NCI-H1436 (cell line): ENCODE results near the gene MICAL3.
A peak's percentile ranks its signal among the peaks of the same experiment; 100 is the strongest.
"Not testable (repeated sequence)": the region's sequence is repeated elsewhere in the genome, so short reads cannot be mapped to it uniquely, and the experiment has no call there.

Source experiments
- DNase-seq: peaks from one replicate; lab custom pipeline; 2025; lab: John Stamatoyannopoulos, UW

MICAL3 gene, protein sequence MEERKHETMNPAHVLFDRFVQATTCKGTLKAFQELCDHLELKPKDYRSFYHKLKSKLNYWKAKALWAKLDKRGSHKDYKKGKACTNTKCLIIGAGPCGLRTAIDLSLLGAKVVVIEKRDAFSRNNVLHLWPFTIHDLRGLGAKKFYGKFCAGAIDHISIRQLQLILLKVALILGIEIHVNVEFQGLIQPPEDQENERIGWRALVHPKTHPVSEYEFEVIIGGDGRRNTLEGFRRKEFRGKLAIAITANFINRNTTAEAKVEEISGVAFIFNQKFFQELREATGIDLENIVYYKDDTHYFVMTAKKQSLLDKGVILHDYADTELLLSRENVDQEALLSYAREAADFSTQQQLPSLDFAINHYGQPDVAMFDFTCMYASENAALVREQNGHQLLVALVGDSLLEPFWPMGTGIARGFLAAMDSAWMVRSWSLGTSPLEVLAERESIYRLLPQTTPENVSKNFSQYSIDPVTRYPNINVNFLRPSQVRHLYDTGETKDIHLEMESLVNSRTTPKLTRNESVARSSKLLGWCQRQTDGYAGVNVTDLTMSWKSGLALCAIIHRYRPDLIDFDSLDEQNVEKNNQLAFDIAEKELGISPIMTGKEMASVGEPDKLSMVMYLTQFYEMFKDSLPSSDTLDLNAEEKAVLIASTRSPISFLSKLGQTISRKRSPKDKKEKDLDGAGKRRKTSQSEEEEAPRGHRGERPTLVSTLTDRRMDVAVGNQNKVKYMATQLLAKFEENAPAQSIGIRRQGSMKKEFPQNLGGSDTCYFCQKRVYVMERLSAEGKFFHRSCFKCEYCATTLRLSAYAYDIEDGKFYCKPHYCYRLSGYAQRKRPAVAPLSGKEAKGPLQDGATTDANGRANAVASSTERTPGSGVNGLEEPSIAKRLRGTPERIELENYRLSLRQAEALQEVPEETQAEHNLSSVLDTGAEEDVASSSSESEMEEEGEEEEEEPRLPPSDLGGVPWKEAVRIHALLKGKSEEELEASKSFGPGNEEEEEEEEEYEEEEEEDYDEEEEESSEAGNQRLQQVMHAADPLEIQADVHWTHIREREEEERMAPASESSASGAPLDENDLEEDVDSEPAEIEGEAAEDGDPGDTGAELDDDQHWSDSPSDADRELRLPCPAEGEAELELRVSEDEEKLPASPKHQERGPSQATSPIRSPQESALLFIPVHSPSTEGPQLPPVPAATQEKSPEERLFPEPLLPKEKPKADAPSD (N-terminal part only)

DNA sequence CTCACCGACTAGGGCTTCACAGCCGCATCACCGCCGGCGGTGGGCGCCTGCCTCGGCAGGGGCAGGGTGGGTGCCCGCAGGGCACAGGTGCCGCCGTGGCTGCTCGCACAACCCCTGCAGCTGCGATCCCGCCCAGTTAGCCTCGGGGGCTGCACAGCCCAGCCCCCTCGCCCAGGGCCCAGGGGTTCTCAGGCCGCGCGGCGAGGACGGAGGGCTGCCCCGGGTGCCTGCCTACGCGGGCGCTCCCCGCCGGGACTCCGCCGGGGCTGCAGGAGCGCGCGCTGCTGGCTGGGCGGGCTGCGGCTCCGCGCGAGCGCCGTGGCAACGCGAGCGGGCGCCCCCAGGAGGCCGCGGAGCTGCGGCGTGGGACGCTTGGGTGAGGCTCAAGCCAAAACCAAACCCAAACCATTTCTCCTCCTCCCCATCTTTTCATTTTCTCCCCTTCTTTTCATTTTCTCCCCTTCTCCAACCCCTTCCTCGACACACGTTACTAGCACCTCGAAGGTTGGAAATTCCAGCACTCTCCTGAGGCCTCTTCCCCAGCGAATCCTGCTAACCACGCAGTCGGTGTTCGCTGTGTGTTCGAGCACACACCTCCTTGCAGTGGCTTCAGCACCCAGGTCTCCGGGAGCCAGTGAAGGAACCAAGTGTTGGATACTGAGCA, at the start of gene MICAL3:
TSS of gene MICAL3 (minus strand) at position 286 of the 664 bp plus-strand sequence. CDS start 117,749 bp downstream, outside the sequence.
- peak; percentile 50 for DNase-seq

DNA sequence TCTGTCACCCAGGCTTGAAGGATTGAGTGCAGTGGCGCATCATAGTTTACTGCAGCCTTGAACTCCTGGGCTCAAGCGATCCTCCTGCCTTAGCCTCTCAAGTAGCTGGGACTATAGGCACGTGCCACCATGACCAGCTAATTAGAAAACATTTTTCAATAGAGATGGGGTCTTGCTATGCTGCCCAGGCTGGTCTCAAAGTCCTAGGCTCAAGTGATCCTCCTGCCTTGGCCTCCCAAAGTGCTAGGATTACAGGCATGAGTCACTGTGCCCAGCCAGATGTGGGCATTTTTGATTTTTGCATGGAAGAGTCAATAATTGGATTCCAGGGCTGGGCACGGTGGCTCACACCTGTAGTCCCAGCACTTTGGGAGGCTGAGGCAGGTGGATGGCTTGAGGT, 49.6 kb upstream of the MICAL3 start:
- not testable (repeated sequence) for DNase-seq

DNA sequence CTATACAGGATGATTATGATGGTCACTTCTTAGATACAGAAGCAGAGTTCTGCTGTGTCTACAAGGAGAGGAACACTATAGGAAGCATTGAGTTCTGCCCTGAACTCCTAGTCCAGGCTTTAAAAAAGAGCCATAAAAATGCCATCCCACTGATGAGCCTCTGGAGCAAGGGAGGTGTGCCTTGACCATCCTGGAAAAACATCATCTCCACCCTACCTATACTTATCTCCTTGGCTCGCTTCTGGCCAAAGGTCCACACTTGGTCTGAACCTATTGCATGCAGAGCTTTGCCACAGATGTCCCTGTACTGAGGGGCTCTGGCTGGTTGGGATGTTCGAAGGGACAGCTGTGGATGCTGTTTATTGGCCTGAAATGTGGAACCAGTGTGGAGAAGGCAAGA, 49.1 kb upstream of the MICAL3 start:
- DNase-seq = no peak

DNA sequence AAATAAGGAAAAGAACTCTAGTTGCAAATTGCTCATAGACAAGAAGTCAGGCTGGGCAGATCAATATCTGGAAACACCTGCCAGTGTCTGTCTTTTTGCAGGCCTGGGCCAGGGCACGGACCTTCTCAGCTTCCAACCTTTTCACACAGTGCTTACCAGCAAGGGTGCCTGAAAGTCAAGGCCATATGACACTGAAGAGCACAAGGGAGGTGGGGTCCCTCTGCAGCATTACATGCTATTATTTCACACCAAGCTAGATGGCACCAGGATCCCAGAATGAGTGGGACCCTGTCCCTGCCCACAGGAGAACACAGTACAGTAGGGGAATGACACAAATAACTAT, 47.6 kb upstream of the MICAL3 start:
- no peak for DNase-seq

DNA sequence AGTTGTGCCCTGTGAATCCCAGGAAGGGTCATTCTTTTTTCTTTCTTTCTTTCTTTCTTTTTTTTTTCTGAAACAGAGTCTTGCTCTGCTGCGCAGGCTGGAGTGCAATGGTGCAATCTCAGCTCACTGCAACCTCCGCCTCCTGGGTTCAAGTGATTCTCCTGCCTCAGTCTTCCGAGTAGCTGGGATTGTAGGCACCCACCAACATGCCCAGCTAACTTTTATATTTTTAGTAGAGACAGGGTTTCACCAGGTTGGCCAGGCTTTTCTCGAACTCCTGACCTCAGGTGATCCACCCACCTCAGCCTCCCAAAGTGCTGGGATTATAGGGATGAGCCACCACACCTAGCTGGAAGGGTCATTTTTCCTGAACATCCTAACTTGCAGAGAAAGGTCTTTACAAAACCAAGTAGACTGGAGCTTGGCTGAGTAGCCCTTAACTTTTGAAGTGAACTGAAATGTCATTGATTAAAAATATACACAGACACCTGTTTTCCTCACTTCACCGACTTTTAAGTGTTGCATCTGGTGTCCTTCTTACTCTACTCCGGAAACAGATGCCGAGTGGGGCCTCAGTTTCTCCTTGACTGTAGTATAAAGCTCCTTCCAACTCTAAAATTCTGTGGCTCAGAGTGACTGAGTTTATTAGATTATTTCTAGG, 47.1 kb upstream of the MICAL3 start:
- not testable (repeated sequence) for DNase-seq

DNA sequence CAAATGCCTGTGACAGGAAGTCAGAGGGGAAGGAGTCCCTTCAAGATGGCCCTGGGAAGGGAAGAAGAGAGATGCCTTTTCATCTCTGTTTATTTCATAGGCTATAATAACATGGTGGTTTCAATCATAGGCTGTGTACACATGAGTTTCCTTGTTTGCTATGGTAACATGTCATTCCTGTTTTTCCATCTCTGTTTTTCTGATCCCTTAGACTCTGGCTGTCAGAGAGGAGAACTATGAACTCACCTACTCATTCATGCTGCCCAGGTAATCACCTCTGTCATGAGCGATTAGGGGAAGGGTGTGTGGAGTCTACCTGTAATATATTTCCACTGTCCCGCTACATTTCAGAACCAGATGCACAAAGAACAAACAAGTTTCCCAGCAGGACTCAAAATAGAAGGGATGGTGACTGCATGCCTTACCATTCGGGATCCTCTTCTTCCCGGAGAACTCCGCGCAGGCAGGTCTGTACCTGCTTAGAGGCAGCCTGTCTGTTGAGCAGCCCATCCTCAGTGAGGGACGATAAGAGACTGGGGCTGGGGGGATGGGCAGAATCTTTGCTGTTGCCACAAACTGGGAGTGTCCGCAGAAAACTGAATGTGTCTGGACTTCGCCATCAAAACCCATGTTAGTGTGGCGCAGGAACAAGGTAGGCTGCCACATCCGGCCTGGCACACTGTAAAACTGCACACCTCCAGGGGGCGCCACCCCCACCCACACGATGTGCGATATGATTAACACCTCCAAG, 46.4 kb upstream of the MICAL3 start:
- no peak for DNase-seq

DNA sequence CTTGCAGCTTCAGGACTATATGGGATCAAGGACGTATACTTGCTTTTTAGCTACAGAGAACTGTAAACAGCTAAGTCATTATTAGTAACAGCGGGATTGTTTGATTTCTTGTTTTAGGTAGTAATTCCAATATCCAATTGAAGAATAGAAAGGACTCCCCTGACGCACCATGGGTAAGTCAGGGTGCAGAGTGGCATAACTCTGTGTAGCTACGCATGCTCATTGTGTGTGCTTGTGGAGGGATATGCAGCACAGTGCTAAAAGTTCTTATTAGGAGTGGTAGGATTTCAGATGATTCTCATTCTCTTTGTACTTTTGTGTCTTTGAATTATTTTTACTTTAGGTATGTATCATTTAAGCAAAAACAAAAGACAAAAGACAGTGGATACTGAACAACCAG, 45.7 kb upstream of the MICAL3 start:
- DNase-seq = no peak

DNA sequence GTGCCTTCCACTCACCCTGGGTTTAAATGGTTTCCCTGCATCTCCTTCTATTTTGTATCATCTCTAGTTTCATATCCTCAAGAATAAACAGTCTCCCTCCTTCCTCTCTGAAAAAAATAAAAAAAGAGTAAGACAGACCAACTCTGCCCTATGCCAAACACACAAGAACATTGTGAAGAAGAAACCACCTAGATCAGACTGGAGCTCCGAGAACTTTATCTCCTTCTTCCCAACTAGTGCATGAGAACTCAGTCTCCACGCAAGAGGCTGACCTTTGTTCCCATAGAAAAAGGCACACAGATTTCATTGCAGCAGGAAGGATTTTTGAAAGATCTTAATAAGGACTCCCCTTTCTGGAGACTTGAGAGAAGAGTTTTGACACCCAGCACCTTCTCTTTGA, 44.7 kb upstream of the MICAL3 start:
- DNase-seq = no peak

DNA sequence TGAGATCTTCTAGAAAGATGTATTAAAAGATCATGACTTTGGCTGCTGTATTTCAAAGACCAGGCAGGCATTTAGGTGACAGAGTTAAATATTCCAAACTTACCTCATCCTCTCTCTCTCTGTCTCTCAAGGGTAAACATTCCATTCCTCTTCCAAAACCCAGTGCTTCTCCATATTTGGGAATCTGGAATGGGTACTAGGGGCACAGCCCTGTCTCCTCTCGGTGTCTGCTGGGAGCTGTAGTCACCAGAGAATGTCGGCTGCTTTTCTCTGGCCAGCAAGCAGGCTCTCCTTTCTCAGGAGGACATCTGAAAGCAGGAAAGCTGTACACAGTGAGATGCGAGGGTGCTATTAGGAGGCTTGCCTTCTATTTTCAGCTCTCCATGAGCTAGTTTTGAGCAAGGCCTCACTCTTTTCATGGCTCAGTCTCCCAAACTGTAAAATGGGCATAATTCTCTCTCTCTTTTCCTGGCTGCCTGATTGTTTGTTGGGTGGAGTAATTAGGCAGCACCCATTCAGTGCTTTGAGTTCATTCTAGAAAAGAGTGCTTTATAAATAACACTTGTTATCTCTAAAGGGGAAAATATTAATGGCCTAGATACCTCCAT, 44.1 kb upstream of the MICAL3 start:
- DNase-seq = no peak

DNA sequence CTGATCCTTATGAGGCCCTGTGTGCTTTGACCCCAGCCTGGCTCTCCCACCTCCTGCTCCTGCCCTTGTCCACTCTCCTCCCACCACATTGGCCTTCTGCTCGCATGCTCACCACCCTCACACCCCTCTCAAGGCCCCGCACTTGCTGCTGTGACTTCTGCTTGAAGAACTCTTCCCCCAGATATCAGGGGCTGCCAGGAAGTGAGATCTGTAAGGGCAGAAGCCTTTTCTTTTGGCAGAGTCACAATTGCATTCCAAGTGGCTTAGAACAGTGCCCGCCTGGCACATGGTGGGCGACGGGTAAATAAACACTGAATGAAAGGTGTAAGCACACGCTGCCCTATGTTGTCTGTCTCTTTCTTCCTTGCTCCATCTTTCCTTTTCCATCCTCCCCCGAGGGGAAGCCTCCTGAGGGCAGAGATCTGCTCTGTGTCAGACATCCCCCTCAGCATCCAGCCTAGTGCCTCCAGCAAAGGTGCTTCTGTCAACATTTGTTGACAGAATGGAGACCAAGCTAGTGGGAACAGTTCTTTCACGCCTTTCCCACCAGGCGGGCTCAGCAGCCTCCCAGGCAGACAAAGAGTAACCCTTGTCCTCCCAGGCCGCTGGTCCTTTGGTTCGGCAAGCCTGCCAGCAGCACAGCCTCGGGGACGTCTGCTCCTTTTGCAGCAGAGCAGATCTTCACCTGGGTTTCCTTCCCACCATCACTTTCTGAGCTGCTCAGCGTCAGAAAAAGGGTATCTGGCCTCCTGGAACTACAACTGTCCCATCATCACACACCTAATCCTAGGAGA, 43.4 kb upstream of the MICAL3 start:
- no peak for DNase-seq

DNA sequence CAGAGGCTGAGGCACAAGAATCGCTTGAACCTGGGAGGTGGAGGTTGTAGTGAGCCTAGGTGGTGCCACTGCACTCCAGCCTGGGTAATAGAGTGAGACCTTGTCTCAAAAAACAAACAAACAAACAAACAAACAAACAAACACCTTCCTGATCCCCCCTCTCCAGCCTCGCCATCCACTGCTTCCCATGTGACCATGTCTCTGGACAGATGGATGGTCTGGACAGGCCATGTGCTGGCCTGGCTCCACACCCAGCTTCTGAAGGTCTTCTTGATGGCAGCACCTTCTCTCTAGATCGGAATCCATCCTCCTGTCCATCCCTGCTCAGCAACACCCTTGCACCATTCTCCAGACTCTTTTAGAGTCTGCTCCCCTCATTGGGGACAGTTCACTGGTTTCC, 42.8 kb upstream of the MICAL3 start:
- DNase-seq = no peak

DNA sequence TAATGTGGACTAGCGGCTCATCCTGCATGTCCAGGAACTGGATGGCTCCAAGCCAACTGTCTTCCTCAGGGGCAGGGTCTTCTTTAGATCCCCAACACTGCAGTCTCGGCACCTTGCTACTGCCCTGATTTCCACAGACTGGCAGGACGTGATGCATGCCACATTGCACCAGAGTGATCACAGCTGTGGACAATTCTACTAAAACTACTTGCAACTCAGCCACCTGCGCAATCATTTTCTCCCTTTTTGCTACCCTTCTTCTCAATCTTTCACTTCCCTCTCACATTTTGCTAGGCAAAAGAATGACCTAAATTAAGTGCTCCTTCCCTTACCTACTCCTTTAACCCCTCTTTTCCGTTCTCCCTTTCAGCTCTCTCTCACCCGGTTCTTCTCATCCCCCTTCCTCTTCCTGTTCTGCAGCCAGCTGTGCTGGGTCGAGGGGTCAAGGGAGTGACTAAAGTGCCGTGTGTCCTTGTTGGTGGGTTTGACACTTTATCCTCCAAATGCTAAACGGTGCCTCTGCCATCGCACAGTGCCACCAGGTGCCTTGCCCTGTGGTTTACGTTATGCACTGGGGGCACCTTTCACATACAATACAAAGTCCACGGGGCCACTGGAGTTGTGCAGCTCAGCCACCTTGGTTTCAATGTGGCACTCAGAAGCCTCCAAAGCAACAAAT, 42.0 kb upstream of the MICAL3 start:
- DNase-seq = no peak

DNA sequence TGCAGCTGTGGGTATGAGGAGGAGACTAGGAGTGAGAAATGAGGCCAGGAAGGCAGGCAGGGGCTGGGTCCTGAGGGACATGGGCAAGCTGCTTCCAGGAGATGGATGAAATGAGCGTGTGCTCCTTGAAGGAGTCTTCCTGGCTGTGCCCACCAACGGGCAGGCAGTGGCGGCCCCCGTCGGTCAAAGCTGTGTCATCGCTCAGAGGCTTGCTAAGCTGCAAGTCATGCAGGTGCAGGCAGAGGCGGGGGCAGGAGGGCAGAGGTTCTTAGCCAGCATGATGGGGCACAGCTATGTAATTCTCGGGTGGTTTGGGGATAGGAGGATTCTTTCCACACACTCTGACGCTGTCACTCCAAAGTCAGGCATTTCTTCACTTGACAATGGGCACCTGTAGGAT, 40.9 kb upstream of the MICAL3 start:
- DNase-seq = no peak

DNA sequence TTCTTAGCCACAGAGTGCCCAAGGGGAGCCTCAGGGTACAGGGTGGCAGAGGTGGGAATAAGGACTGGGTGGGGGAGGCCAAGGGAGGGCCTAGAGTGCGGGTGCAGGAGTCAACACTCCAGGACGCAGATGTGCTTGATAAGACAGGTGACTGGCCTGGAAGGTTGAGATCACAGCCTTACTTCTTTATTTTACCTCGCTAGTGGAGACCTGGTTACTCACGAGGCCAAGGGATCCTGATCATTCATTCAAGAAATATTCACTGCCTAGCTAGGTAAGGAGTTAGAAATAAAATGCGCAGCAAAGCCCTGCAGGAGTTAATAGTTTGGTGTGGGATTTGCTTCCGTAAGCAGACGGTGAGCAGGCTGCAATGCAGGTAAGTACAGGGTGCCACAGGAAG, 40.3 kb upstream of the MICAL3 start:
- no peak for DNase-seq

DNA sequence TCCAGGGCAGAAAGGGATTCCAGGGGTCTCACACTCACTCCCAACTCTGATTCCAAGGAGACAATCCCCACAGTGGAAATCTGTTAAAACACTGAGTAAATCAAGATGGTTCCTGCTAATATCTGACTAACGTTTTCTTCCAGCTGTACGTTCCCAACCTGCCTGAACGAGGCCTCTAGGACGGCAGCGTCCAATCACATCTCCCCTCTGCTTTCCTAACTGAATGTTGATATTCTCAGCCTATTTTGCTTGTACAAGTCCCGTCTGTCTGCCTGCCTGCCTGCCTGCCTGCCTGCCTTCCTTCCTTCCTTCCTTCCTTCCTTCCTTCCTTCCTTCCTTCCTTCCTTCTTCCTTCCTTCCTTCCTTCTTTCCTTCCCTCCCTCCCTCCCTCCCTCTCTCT, 39.4 kb upstream of the MICAL3 start:
- not testable (repeated sequence) for DNase-seq

DNA sequence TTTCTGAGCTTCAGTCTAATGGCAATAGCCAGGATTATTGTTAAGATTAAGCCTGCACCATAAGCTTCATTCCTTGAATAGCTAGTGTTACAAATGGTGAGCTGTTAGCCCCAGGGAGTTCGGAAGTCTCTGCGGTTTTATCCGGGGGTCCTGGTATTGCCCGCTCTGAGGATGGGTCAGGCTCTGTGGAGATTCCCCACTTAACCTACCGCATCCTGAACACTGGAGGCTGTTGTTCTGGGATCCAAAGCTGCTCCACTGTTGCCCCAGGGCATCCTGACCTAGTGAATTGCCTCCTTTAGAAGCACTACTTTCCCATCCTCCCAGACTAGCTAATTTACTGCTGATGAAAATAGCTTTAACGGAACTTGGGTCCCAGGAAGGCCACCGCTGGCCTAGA, 38.9 kb upstream of the MICAL3 start:
- no peak for DNase-seq

DNA sequence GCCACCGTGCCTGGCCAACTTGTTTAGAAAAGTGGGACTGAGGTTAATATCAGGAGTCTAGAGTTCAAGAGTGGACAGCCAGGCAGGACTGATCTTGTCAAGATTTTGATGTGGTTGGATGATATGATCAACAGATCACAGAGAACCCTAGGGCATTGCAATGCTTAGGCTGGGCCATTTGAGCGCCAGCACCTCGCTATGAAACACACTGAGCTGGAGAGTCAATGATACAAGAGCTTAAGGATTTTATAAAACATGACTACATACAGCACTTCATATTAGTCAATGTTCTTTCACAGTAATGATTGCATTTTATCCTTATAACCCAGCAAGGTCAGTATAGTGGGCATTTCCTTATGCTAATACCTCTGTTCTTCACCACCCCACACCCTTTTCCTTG, 38.1 kb upstream of the MICAL3 start:
- DNase-seq = no peak

DNA sequence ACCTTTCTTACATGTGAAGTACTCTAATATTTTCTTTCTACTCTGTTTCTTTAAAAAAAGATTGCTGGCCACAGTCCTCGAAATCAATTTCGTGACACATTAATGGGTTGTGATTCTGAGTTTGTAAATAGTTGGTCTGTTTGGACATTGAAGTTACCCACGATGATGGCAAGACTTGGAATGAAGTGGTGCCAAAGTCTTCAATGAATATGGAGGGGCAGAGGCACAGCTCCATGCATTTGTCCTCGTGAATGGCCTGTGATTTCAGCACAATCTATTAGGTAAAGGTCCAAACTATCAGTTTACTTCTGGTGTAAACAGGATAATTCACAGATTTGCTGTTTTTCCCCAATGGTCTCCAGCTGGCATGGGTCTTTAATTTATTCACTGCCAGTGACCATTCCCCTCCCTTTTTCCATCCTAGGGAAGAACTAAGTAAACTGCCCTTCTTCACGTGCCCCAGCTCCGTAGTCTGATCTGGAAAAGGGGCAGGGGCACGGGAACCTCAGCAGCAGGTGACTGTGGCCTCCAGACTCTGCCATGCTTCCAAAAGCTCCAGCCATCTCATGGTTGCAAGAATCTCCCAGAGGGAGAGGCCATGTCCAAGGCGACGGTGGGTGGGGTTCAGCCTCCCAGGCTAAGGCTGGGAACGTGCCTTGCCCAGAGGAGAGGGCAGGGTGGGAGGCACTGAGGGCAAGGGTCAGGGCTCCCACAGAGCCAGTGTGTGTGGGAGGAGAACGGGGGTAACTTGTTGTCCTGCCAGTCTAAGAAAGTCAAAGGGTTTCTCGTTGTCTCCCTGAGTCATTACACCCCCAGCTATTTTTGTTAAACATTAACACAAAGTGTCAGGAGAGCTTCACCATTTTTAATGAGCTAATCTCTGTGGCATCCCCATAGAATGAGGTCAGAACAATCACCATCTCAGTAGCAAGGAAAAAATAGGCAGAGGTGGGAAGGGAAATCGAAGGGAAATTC, 36.6 kb upstream of the MICAL3 start:
- DNase-seq = no peak
